CD14-positive monocyte (primary cell): Measurements from ENCODE around the gene RCAN2. TPM values are rescaled to one million over a fixed set of nuclear protein-coding genes. Genes with fewer than 3 reads are reported as not detected.

Experiments used
- DNase-seq, 3 donors: peaks; one replicate each; pipeline ENCODE4 v3.0.0-alpha.2; 2011 to 2022
- H2AFZ ChIP-seq: 2 replicates; pipeline ENCODE4 v1.6.0; 2012; ENCODE audit warnings: mild to moderate bottlenecking, low read depth, low read length, inconsistent platforms; ENCODE audit not compliant: insufficient read depth, poor library complexity, severe bottlenecking
- H3K27ac ChIP-seq, 2 donors: 1 replicate in 1 of 2; 2 replicates in 1 of 2; pipeline ENCODE4 v1.5.1; 2012 to 2013; ENCODE audit warnings: low read length in 2 of 2, control low read depth in 1 of 2, inconsistent platforms in 1 of 2, low read depth in 1 of 2, mild to moderate bottlenecking in 1 of 2
- H3K27me3 ChIP-seq, 2 donors: one replicate each; pipeline versions ENCODE4 v1.6.0 to v1.6.1; 2011 to 2013; ENCODE audit warnings: low read length in 2 of 2; ENCODE audit not compliant: control insufficient read depth in 2 of 2, insufficient read depth in 2 of 2
- H3K36me3 ChIP-seq, 2 donors: replicated peaks in 1 of 2; 1 replicate in 1 of 2; 2 replicates in 1 of 2; pipeline versions ENCODE4 v1.5.1 to v1.6.1; 2012 to 2013; ENCODE audit warnings: low read length in 2 of 2, control low read depth in 1 of 2, inconsistent platforms in 1 of 2, mild to moderate bottlenecking in 1 of 2; ENCODE audit not compliant: insufficient read depth in 2 of 2, control insufficient read depth in 1 of 2
- H3K4me1 ChIP-seq, 2 donors: 1 replicate in 1 of 2; 2 replicates in 1 of 2; pipeline versions ENCODE4 v1.5.1 to v1.6.1; 2012 to 2013; ENCODE audit warnings: low read length in 2 of 2, control low read depth in 1 of 2, inconsistent platforms in 1 of 2, mild to moderate bottlenecking in 1 of 2, moderate library complexity in 1 of 2; ENCODE audit not compliant: insufficient read depth in 2 of 2, control insufficient read depth in 1 of 2
- H3K4me2 ChIP-seq: replicated peaks from 2 replicates; pipeline ENCODE3; 2012; ENCODE audit warnings: low read length, moderate library complexity, mild to moderate bottlenecking; ENCODE audit not compliant: poor library complexity, severe bottlenecking; ENCODE audit errors: extremely low read depth
- H3K4me3 ChIP-seq, 3 experiments: fragments of 200-600 bp in 1 of 3; sonication (generic) in 1 of 3; replicated peaks in 1 of 3; 1 replicate in 2 of 3; 2 replicates in 1 of 3; pipeline ENCODE4 v1.5.1; 2011 to 2013; ENCODE audit warnings: low read length in 3 of 3, mild to moderate bottlenecking in 3 of 3, control low read depth in 2 of 3, low read depth in 2 of 3, inconsistent platforms in 1 of 3, moderate library complexity in 1 of 3
- H3K79me2 ChIP-seq: 2 replicates; pipeline ENCODE4 v1.6.0; 2012; ENCODE audit warnings: mild to moderate bottlenecking, control low read depth, inconsistent platforms, low read length, moderate library complexity; ENCODE audit not compliant: insufficient read depth
- H3K9ac ChIP-seq: 2 replicates; pipeline ENCODE4 v1.6.0; 2017; ENCODE audit warnings: low read length, mild to moderate bottlenecking; ENCODE audit not compliant: insufficient read depth, poor library complexity, severe bottlenecking
- H3K9me3 ChIP-seq, 2 donors: replicated peaks in 1 of 2; 1 replicate in 1 of 2; 2 replicates in 1 of 2; pipeline versions ENCODE4 v1.5.1 to v1.6.1; 2012 to 2013; ENCODE audit warnings: low read length in 2 of 2, control low read depth in 1 of 2; ENCODE audit not compliant: control insufficient read depth in 1 of 2, insufficient read depth in 1 of 2
- H4K20me1 ChIP-seq: 2 replicates; pipeline ENCODE4 v1.6.0; 2012; ENCODE audit warnings: mild to moderate bottlenecking, low read length, control low read depth, moderate library complexity; ENCODE audit not compliant: insufficient read depth
- H3K27ac Mint-ChIP-seq, 7 donors: one replicate each; pipeline ENCODE4 v1.8.0; 2020; ENCODE audit warnings: mild to moderate bottlenecking in 7 of 7, mixed read lengths in 7 of 7, moderate library complexity in 6 of 7, inconsistent platforms in 2 of 7
- H3K27me3 Mint-ChIP-seq, 3 donors: one replicate each; pipeline ENCODE4 v1.8.0; 2021 to 2022; ENCODE audit warnings: low read depth in 3 of 3, mild to moderate bottlenecking in 3 of 3, mixed read lengths in 3 of 3, moderate library complexity in 3 of 3, inconsistent platforms in 1 of 3
- H3K36me3 Mint-ChIP-seq, 2 donors: one replicate each; pipeline ENCODE4 v1.8.0; 2020; ENCODE audit warnings: mixed read lengths in 2 of 2, inconsistent platforms in 1 of 2, mild to moderate bottlenecking in 1 of 2
- H3K4me1 Mint-ChIP-seq: one replicate; pipeline ENCODE4 v1.8.0; 2020; ENCODE audit warnings: mild to moderate bottlenecking, mixed read lengths
- H3K4me3 Mint-ChIP-seq, 2 donors: one replicate each; pipeline ENCODE4 v1.8.0; 2020; ENCODE audit warnings: mild to moderate bottlenecking in 2 of 2, mixed read lengths in 2 of 2, moderate library complexity in 1 of 2
- H3K9me3 Mint-ChIP-seq, 7 donors: one replicate each; pipeline ENCODE4 v1.8.0; 2020 to 2022; ENCODE audit warnings: mixed read lengths in 7 of 7, mild to moderate bottlenecking in 6 of 7, moderate library complexity in 6 of 7, inconsistent platforms in 2 of 7
- CTCF ChIP-seq: fragments of 200-600 bp; IDR thresholded peaks from one replicate; pipeline ENCODE4 v1.8.0; 2022; ENCODE audit warnings: antibody characterized with exemption, mild to moderate bottlenecking
- WGBS: methylation state at CpG from one replicate; pipeline ENCODE4 v1.1.5; 2013; ENCODE audit warnings: missing lambda C conversion rate; ENCODE audit not compliant: insufficient coverage; 5-methylcytosine and 5-hydroxymethylcytosine counted together
- intact Hi-C, 2 donors: fragments of 100-400 bp; cut with micrococcal nuclease; formaldehyde crosslinking; loops; one replicate each; pipeline versions ENCODE4 v1.15.0 to v1.15.1; 2023
- polyA plus RNA-seq, 3 donors: library from polyadenylated mRNA; depleted of rRNA in 1 of 3; unstranded in 2 of 3; stranded (reverse) in 1 of 3; fragments of 300-500 nt in 2 of 3; fragments of >200 nt in 1 of 3; fragmentation: Illumina TruSeq in 2 of 3; gene quantifications; 1 replicate in 2 of 3; 2 replicates in 1 of 3; pipeline ENCODE4 v1.2.3, GENCODE V29; 2012 to 2021

RCAN2 gene
- polyA plus RNA-seq, 3 donors: not detected

- H3K27ac ChIP-seq: no peak overlapping the region
- H3K9me3 Mint-ChIP-seq: peaks cover 0 to 2% (median 0%) of the 10 kb centered on the region in 7 donors
- no peaks in the 10 kb centered on the region for H3K36me3 Mint-ChIP-seq
- no peaks in the 10 kb centered on the region for H3K79me2 ChIP-seq
- no peak overlapping the region for H3K4me2 ChIP-seq
- no peaks in the 10 kb centered on the region for H4K20me1 ChIP-seq
- no peak overlapping the region for H3K27ac Mint-ChIP-seq
- H3K9me3 ChIP-seq: no peaks in the 10 kb centered on the region
- H3K4me3 ChIP-seq: no peak overlapping the region
- no peaks in the 10 kb centered on the region for H3K36me3 ChIP-seq
- peaks cover 0 to 3% (median 0%) of the 10 kb centered on the region in 3 donors for H3K27me3 Mint-ChIP-seq
- no peak for DNase-seq
- H3K4me1 Mint-ChIP-seq: no peaks in the 10 kb centered on the region
- H3K9ac ChIP-seq: no peak overlapping the region
- no peaks in the 10 kb centered on the region for H3K4me1 ChIP-seq
- WGBS: no CpG with 5 or more reads among the region's 3 CpGs
- H3K4me3 Mint-ChIP-seq: no peak overlapping the region
- TF ChIP-seq CTCF: no peak
- intact Hi-C loops: no loop called here
- no peaks in the 10 kb centered on the region for H3K27me3 ChIP-seq
- no peak overlapping the region for H2AFZ ChIP-seq
Observed at GRCh38 chr6:46271728-46272127, 219.5 kb downstream of the RCAN2 start.

GRCh38 chr6:46271107-46271506, 220.1 kb downstream of the RCAN2 start:
- Histone ChIP-seq H3K4me2 (no peak overlapping the region), H3K4me3 (no peak overlapping the region), H3K79me2 (no peaks in the 10 kb centered on the region), H3K27ac (no peak overlapping the region), H3K36me3 (no peaks in the 10 kb centered on the region), H3K9ac (no peak overlapping the region), H2AFZ (no peak overlapping the region), H3K9me3 (no peaks in the 10 kb centered on the region), H3K27me3 (no peaks in the 10 kb centered on the region), H3K4me1 (no peaks in the 10 kb centered on the region), H4K20me1 (no peaks in the 10 kb centered on the region)
- intact Hi-C loops: no loop called here
- H3K4me3 Mint-ChIP-seq: no peak overlapping the region
- H3K4me1 Mint-ChIP-seq: no peaks in the 10 kb centered on the region
- no peak for TF ChIP-seq CTCF
- no peak for DNase-seq
- H3K27me3 Mint-ChIP-seq: peaks cover 0 to 3% (median 0%) of the 10 kb centered on the region in 3 donors
- no peaks in the 10 kb centered on the region for H3K36me3 Mint-ChIP-seq
- 93% methylated on average over 4 of the region's 4 CpGs for WGBS
- H3K27ac Mint-ChIP-seq: no peak overlapping the region
- H3K9me3 Mint-ChIP-seq: peaks cover 0 to 2% (median 0%) of the 10 kb centered on the region in 7 donors
